K562 (cell line): Measurements from ENCODE around the gene FAM98C. TPM values are rescaled to one million over a fixed set of nuclear protein-coding genes. Genes with fewer than 3 reads are reported as not detected.

Source experiments
- BCOR ChIP-seq: fragments of 450-650 bp; IDR thresholded peaks from 2 replicates; pipeline ENCODE4 v1.6.1; 2016
- CBX8 ChIP-seq: fragments of 200-600 bp; sonication (generic); IDR thresholded peaks from 2 replicates; pipeline ENCODE4 v1.6.1; 2012; ENCODE audit warnings: borderline replicate concordance, mixed run types, low read depth, mild to moderate bottlenecking, moderate library complexity, mixed read lengths, low read length, control low read depth, inconsistent platforms; ENCODE audit not compliant: poor library complexity, severe bottlenecking; ENCODE audit errors: extremely low read depth
- CHD2 ChIP-seq: IDR thresholded peaks from 2 replicates; pipeline ENCODE4 v1.6.1; 2011; ENCODE audit warnings: low read depth, low read length
- ESRRB ChIP-seq: fragments of 250-450 bp; sonication (Bioruptor Pico); IDR thresholded peaks from 2 replicates; pipeline ENCODE4 v1.5.0; 2020; ENCODE audit warnings: mild to moderate bottlenecking, moderate library complexity, borderline replicate concordance
- EWSR1 ChIP-seq: fragments of 450-650 bp; IDR thresholded peaks from 2 replicates; pipeline ENCODE4 v1.6.1; 2018; ENCODE audit warnings: borderline replicate concordance, mild to moderate bottlenecking, low read depth, moderate library complexity; ENCODE audit not compliant: partially characterized antibody
- GTF2B ChIP-seq: IDR thresholded peaks from 2 replicates; pipeline ENCODE4 v1.6.1; 2011; ENCODE audit not compliant: insufficient read length; ENCODE audit errors: extremely low read depth
- JUN ChIP-seq, 2 experiments: sonication (generic) in 1 of 2; formaldehyde crosslinking in 1 of 2; IDR thresholded peaks; 2 replicates each; pipeline versions ENCODE4 v1.6.1 to v1.8.0; 2012 to 2022; ENCODE audit warnings: borderline replicate concordance in 2 of 2, mild to moderate bottlenecking in 2 of 2, improper control_type of control experiment in 1 of 2, low read depth in 1 of 2, low read length in 1 of 2, missing genetic modification reagents in 1 of 2
- KDM5B ChIP-seq: fragments of 200-600 bp; sonication (generic); IDR thresholded peaks from 2 replicates; pipeline ENCODE4 v1.6.1; 2012; ENCODE audit warnings: low read depth, mild to moderate bottlenecking, moderate library complexity, low read length, control low read depth, inconsistent platforms; ENCODE audit not compliant: insufficient replicate concordance
- KLF10 ChIP-seq: fragments of 250-450 bp; sonication (Bioruptor Pico); IDR thresholded peaks from 2 replicates; pipeline ENCODE4 v1.6.1; 2021; ENCODE audit warnings: matching md5 sums
- NR2C1 ChIP-seq, 2 experiments: fragments of 450-650 bp; IDR thresholded peaks; 2 replicates each; pipeline ENCODE4 v1.6.1; 2017; ENCODE audit warnings: mild to moderate bottlenecking in 2 of 2, antibody characterized with exemption in 1 of 2, inconsistent platforms in 1 of 2, missing compliant biosample characterization in 1 of 2, missing genetic modification characterization in 1 of 2
- PHF21A ChIP-seq: fragments of 450-650 bp; IDR thresholded peaks from 2 replicates; pipeline ENCODE4 v1.6.1; 2017; ENCODE audit warnings: low read depth, borderline replicate concordance
- PHF8 ChIP-seq: fragments of 200-600 bp; sonication (generic); IDR thresholded peaks from 2 replicates; pipeline ENCODE4 v1.6.1; 2012; ENCODE audit warnings: mixed run types, mild to moderate bottlenecking, inconsistent platforms, low read length, moderate library complexity, borderline replicate concordance
- POLR2AphosphoS5 ChIP-seq: IDR thresholded peaks from 2 replicates; pipeline ENCODE4 v1.6.1; 2011; ENCODE audit warnings: mild to moderate bottlenecking, low read depth, low read length, moderate library complexity; ENCODE audit not compliant: control insufficient read depth, insufficient read depth
- RBM22 ChIP-seq: fragments of 200-400 bp; formaldehyde crosslinking; IDR thresholded peaks from 2 replicates; pipeline ENCODE4 v1.6.1; 2018; ENCODE audit warnings: low read length, low read depth; ENCODE audit not compliant: poor library complexity, severe bottlenecking
- SMARCA5 ChIP-seq: fragments of 450-650 bp; IDR thresholded peaks from 2 replicates; pipeline ENCODE4 v1.6.1; 2016
- TEAD2 ChIP-seq: fragments of 450-650 bp; IDR thresholded peaks from 2 replicates; pipeline ENCODE4 v1.6.1; 2016; ENCODE audit warnings: missing genetic modification characterization, control low read depth, missing compliant biosample characterization
- ZNF263 ChIP-seq: sonication (generic); formaldehyde crosslinking; IDR thresholded peaks from 2 replicates; pipeline ENCODE4 v1.8.0; 2022; ENCODE audit warnings: mild to moderate bottlenecking, missing genetic modification reagents, borderline replicate concordance
- ZNF316 ChIP-seq: fragments of 450-650 bp; IDR thresholded peaks from 2 replicates; pipeline ENCODE4 v1.6.1; 2016
- ZNF699 ChIP-seq: fragments of 250-450 bp; sonication (Bioruptor Pico); IDR thresholded peaks from 2 replicates; pipeline ENCODE4 v1.8.0; 2021; ENCODE audit warnings: mild to moderate bottlenecking, moderate library complexity; ENCODE audit not compliant: insufficient replicate concordance
- ZNF764 ChIP-seq: fragments of 250-450 bp; sonication (Bioruptor Pico); IDR thresholded peaks from 2 replicates; pipeline ENCODE4 v1.4.0; 2020; ENCODE audit warnings: low read depth, mild to moderate bottlenecking, moderate library complexity
- polyA plus RNA-seq, 8 experiments: library from polyadenylated mRNA; depleted of rRNA in 4 of 8; stranded (reverse) in 5 of 8; unstranded in 3 of 8; fragments of >200 nt; fragmentation: Nextera tagmentation in 2 of 8; fragmentation: Illumina TruSeq in 1 of 8; extraction: Ambion mirVana in 2 of 8; extraction: Trizol in 1 of 8; gene quantifications; 2 replicates each; pipeline versions ENCODE4 v1.2.1 to v1.2.3, GENCODE V29; 2011 to 2014; ENCODE audit warnings: inconsistent platforms in 1 of 8, missing spikeins in 1 of 8
- total RNA-seq, 7 experiments: library from RNA; depleted of rRNA in 6 of 7; stranded (reverse); fragments of >200 nt in 6 of 7; fragmentation: Illumina TruSeq in 2 of 7; extraction: Trizol in 2 of 7; gene quantifications; 2 replicates each; pipeline versions ENCODE4 v1.2.1 to v1.2.3, GENCODE V29; 2011 to 2021; ENCODE audit warnings: low replicate concordance in 1 of 7
- TF ChIP-seq, protein P1 (sequence below): fragments of 450-650 bp; IDR thresholded peaks from 2 replicates; pipeline ENCODE4 v1.6.1; 2016
- TF ChIP-seq, protein P2 (sequence below): sonication (generic); formaldehyde crosslinking; IDR thresholded peaks from 2 replicates; pipeline ENCODE4 v1.8.0; 2022; ENCODE audit warnings: mild to moderate bottlenecking, low read depth, missing genetic modification reagents
- TF ChIP-seq, protein P3 (sequence below): fragments of 450-650 bp; formaldehyde crosslinking; IDR thresholded peaks from 2 replicates; pipeline ENCODE4 v1.4.0; 2020; ENCODE audit warnings: mild to moderate bottlenecking, moderate library complexity

FAM98C gene
- total and polyA plus RNA-seq, 9 of the 15 experiments (the other 6 are each of a cell fraction or from before 2014, with no cell fraction given): 1.7 to 43.8 (median 13.7) TPM

DNA sequence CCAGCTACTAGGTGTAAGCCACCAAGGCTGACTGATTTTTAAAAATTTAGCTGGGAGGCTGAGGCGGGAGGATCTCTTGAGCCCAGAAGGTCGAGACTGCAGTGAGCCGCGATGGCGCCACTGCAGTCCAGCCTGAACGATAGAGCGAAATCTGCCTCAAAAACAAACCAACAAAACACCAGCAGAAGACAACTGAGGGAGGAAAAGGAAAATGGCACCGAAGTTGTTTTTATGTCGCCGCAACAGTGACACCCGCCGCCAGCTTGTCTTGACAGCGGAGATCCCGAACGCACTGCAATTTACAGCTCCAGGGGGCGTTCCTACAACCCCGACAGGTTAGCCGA is 298 bp upstream of the FAM98C start (continued):
- TF ChIP-seq, protein P1, sequence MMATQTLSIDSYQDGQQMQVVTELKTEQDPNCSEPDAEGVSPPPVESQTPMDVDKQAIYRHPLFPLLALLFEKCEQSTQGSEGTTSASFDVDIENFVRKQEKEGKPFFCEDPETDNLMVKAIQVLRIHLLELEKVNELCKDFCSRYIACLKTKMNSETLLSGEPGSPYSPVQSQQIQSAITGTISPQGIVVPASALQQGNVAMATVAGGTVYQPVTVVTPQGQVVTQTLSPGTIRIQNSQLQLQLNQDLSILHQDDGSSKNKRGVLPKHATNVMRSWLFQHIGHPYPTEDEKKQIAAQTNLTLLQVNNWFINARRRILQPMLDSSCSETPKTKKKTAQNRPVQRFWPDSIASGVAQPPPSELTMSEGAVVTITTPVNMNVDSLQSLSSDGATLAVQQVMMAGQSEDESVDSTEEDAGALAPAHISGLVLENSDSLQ: peak; percentile 86
- no peak for TF ChIP-seq ZNF699 (CRISPR knock-in tag)
- no peak for TF ChIP-seq TEAD2 (tag)
- no peak for TF ChIP-seq CHD2
- TF ChIP-seq ZNF316: no peak
- no peak for TF ChIP-seq SMARCA5
- TF ChIP-seq RBM22: no peak
- no peak for TF ChIP-seq ZNF764
- no peak for TF ChIP-seq KLF10 (CRISPR knock-in tag)
- TF ChIP-seq KDM5B: peak; percentile 49
- no peak for TF ChIP-seq GTF2B
- no peak for TF ChIP-seq NR2C1 (IDR thresholded peaks at IDR 0.05)
- TF ChIP-seq NR2C1 (tag; IDR thresholded peaks at IDR 0.05): peak; percentile 45; the same call in 1 of the 2 replicates
- TF ChIP-seq ESRRB: no peak
- TF ChIP-seq PHF21A: no peak
- peak; percentile 74 for TF ChIP-seq BCOR
- no peak for TF ChIP-seq ZNF263 (CRISPR knock-in tag)
- TF ChIP-seq JUN (IDR thresholded peaks at IDR 0.05; ENCODE audit: borderline replicate concordance, low read depth, low read length): no peak
- no peak for TF ChIP-seq JUN (CRISPR knock-in tag; IDR thresholded peaks at IDR 0.05; ENCODE audit: borderline replicate concordance)
- TF ChIP-seq, protein P2, sequence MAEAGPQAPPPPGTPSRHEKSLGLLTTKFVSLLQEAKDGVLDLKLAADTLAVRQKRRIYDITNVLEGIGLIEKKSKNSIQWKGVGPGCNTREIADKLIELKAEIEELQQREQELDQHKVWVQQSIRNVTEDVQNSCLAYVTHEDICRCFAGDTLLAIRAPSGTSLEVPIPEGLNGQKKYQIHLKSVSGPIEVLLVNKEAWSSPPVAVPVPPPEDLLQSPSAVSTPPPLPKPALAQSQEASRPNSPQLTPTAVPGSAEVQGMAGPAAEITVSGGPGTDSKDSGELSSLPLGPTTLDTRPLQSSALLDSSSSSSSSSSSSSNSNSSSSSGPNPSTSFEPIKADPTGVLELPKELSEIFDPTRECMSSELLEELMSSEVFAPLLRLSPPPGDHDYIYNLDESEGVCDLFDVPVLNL (CRISPR knock-in tag): no peak
- no peak for TF ChIP-seq CBX8
- no peak for TF ChIP-seq EWSR1
- TF ChIP-seq PHF8: no peak
- TF ChIP-seq POLR2AphosphoS5: no peak; the same call in 1 of the 2 replicates
- TF ChIP-seq, protein P3, sequence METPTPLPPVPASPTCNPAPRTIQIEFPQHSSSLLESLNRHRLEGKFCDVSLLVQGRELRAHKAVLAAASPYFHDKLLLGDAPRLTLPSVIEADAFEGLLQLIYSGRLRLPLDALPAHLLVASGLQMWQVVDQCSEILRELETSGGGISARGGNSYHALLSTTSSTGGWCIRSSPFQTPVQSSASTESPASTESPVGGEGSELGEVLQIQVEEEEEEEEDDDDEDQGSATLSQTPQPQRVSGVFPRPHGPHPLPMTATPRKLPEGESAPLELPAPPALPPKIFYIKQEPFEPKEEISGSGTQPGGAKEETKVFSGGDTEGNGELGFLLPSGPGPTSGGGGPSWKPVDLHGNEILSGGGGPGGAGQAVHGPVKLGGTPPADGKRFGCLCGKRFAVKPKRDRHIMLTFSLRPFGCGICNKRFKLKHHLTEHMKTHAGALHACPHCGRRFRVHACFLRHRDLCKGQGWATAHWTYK (CRISPR knock-in tag): 0 out of 2 replicates have a peak, but pooled peaks have one; percentile 45
